ENCODE results near the gene AKR1C4. TPM values are rescaled to one million over a fixed set of nuclear protein-coding genes. Genes with fewer than 3 reads are reported as not detected.

AKR1C4 gene
- total RNA-seq, 2 experiments from 2014 or later, result not detected

- H3K36me3 Mint-ChIP-seq (ENCODE audit: low read depth), result no peaks in the 10 kb centered on the region
- peaks cover 2% of the 10 kb centered on the region for H3K9me3 Mint-ChIP-seq
- intact Hi-C loops (cut with DNase I, micrococcal nuclease), result no loop called here
- no peak overlapping the region for H3K27ac ChIP-seq (ENCODE audit: low read depth in 1 of 2, low read length in 2 of 2)
- H3K27ac Mint-ChIP-seq, result no peak overlapping the region
- CTCF ChIA-PET, result no interaction called here
- no peaks in the 10 kb centered on the region for H3K4me1 ChIP-seq (ENCODE audit: insufficient read depth, low read length)
- POLR2A ChIA-PET, result no interaction called here
- H3K27me3 ChIP-seq (ENCODE audit: control insufficient read depth in 1 of 2, insufficient read depth in 2 of 2, low read length in 2 of 2), result no peaks in the 10 kb centered on the region
- H3K4me3 ChIP-seq (ENCODE audit: low read length), result no peak overlapping the region
- DNase-seq (no peak), ATAC-seq (ENCODE audit: poor library complexity) (no peak)
- no peak for TF ChIP-seq CTCF (IDR thresholded peaks at IDR 0.05)
- H3K9me3 ChIP-seq (ENCODE audit: control insufficient read depth in 1 of 2, insufficient read depth in 1 of 2, low read length in 2 of 2), result no peaks in the 10 kb centered on the region
- no peak overlapping the region for H3K4me3 Mint-ChIP-seq
- no peaks in the 10 kb centered on the region for H3K36me3 ChIP-seq (ENCODE audit: insufficient read depth, low read length)
- no peaks in the 10 kb centered on the region for H3K4me1 Mint-ChIP-seq (ENCODE audit: low read depth)
- H3K27me3 Mint-ChIP-seq, result no peaks in the 10 kb centered on the region
Observed at GRCh38 chr10:5183923-5184322, 12.7 kb upstream of the AKR1C4 start.

GRCh38 chr10:5184987-5185775, 11.5 kb upstream of the AKR1C4 start, which contains the start of gene AKR1C8:
AKR1C8 (minus strand) TSS chr10:5185150; CDS start chr10:5185104, 46 bp downstream.
- no peaks in the 10 kb centered on the region for H3K9me3 ChIP-seq (ENCODE audit: control insufficient read depth in 1 of 2, insufficient read depth in 1 of 2, low read length in 2 of 2)
- no peaks in the 10 kb centered on the region for H3K27me3 ChIP-seq (ENCODE audit: control insufficient read depth in 1 of 2, insufficient read depth in 2 of 2, low read length in 2 of 2)
- Mint-ChIP-seq H3K4me3 (no peak within 1 kb of the TSS), H3K4me1 (ENCODE audit: low read depth) (no peaks in the 10 kb centered on the region), H3K27ac (no peak within 1 kb of the TSS), H3K27me3 (no peaks in the 10 kb centered on the region), H3K36me3 (ENCODE audit: low read depth) (no peaks in the 10 kb centered on the region), H3K9me3 (no peaks in the 10 kb centered on the region)
- intact Hi-C loops (cut with DNase I, micrococcal nuclease), result no loop called here
- CTCF ChIA-PET, result no interaction called here
- POLR2A ChIA-PET, result no interaction called here
- DNase-seq, result no peak
- H3K4me1 ChIP-seq (ENCODE audit: insufficient read depth, low read length), result no peaks in the 10 kb centered on the region
- H3K27ac ChIP-seq (ENCODE audit: low read depth in 1 of 2, low read length in 2 of 2), result no peak within 1 kb of the TSS
- H3K4me3 ChIP-seq (ENCODE audit: low read length), result no peak within 1 kb of the TSS
- ATAC-seq (ENCODE audit: poor library complexity), result no peak
- no peaks in the 10 kb centered on the region for H3K36me3 ChIP-seq (ENCODE audit: insufficient read depth, low read length)
- no peak for TF ChIP-seq CTCF (IDR thresholded peaks at IDR 0.05)

- H3K36me3 ChIP-seq (ENCODE audit: insufficient read depth, low read length), result no peaks in the 10 kb centered on the region
- CTCF ChIA-PET, result no interaction called here
- no peaks in the 10 kb centered on the region for H3K36me3 Mint-ChIP-seq (ENCODE audit: low read depth)
- ATAC-seq (ENCODE audit: poor library complexity), result no peak
- no peak for DNase-seq
- no peaks in the 10 kb centered on the region for H3K9me3 Mint-ChIP-seq
- no peaks in the 10 kb centered on the region for H3K4me1 ChIP-seq (ENCODE audit: insufficient read depth, low read length)
- no peaks in the 10 kb centered on the region for H3K27me3 Mint-ChIP-seq
- intact Hi-C loops (cut with DNase I, micrococcal nuclease), result no loop called here
- no peak overlapping the region for H3K27ac ChIP-seq (ENCODE audit: low read depth in 1 of 2, low read length in 2 of 2)
- no peaks in the 10 kb centered on the region for H3K9me3 ChIP-seq (ENCODE audit: control insufficient read depth in 1 of 2, insufficient read depth in 1 of 2, low read length in 2 of 2)
- H3K4me1 Mint-ChIP-seq (ENCODE audit: low read depth), result no peaks in the 10 kb centered on the region
- no peak for TF ChIP-seq CTCF (IDR thresholded peaks at IDR 0.05)
- H3K4me3 Mint-ChIP-seq, result no peak overlapping the region
- no peaks in the 10 kb centered on the region for H3K27me3 ChIP-seq (ENCODE audit: control insufficient read depth in 1 of 2, insufficient read depth in 2 of 2, low read length in 2 of 2)
- POLR2A ChIA-PET, result no interaction called here
- H3K27ac Mint-ChIP-seq, result no peak overlapping the region
- no peak overlapping the region for H3K4me3 ChIP-seq (ENCODE audit: low read length)
Observed at GRCh38 chr10:5187867-5188266, 8.8 kb upstream of the AKR1C4 start.

Measured in CD4-positive, alpha-beta T cell (primary cell).